Measurements from ENCODE around the gene ADAMTS18. TPM values are rescaled to one million over a fixed set of nuclear protein-coding genes. Genes with fewer than 3 reads are reported as not detected.

The ADAMTS18 gene
- polyA plus RNA-seq, 1 donor, result 3.3 TPM

DNA sequence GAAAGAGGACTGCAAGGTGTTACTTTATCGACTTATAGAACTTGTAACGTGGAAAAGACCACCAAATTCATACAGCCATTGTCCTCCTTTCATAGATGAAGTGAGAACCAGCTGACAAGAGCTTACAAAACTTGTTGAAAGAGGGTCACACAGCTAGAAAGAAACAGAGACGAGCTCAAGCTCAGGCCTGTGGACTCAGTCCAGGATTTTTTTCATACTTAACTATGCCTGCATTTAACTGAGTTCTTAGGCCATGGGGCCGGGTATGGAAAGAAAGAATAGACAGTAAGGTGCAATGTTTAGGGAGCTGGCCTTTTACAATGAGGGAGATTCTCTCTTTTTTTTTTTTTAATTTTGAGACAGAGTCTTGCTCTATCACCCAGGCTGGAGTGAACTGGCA is 106.1 kb downstream of the ADAMTS18 start:
- DNase-seq, result no peak

- DNase-seq, result no peak
Measured at GRCh38 chr16:77328274-77328673, 106.6 kb downstream of the ADAMTS18 start.

GRCh38 chr16:77327717-77328116 is 107.1 kb downstream of the ADAMTS18 start:
- DNase-seq, result no peak

DNA sequence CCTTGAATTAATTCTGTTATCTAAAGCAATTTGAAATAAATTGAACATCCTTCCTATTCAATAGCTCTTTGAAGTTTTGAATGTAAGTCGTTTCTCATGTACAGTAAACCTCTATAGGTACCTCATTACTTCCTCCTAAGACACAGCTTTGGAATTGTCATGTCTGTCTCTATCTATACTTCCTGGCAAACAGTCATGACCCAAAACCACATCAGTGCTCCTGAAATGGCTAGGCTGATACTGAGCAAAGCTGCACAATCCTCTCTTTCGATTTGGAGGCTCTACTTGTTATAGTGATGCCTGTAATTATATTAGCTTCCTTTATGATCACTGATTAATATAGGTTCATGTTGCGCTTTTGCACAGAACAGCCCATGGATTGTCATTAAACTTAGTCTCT is 110.1 kb downstream of the ADAMTS18 start:
- DNase-seq, result no peak

DNA sequence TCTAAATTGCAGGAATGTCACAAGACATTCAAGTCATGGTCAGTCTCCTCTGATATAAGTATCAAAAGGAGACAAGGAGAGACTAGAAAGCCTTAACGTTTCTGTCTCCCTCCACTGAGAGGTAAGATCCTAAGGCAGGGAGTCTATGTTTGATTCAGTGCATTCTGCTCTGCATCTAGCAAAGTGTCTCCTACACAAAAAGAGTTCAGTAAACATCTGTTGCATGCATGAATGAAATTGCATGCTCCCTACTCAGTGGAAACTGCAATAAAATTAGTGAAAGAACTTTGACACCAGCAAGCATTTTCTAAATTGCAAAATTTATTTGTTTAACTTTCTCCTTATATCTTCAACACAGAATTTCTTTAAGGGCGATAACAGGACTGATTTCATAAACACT is 111.1 kb downstream of the ADAMTS18 start:
- no peak for DNase-seq

GRCh38 chr16:77322757-77323156 is 112.1 kb downstream of the ADAMTS18 start:
- no peak for DNase-seq

DNA sequence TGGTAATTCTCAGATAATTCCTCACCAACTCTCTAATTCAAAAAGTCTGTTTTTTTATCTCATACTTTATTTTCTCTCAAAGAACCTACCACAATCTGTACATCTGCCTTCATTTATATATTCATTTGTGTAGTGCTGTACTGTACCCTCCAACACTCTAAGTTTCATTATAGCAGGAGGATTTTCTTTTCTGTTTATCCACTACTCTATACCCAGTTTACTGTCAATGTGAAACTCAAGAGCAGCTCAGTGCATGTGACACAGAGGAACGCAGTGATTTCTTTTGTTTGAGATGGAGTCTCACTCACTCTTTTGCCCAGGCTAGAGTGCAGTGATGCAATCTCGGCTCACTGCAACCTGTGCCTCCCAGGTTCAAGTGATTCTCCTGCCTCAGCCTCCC is 117.8 kb downstream of the ADAMTS18 start:
- no peak for DNase-seq

DNA sequence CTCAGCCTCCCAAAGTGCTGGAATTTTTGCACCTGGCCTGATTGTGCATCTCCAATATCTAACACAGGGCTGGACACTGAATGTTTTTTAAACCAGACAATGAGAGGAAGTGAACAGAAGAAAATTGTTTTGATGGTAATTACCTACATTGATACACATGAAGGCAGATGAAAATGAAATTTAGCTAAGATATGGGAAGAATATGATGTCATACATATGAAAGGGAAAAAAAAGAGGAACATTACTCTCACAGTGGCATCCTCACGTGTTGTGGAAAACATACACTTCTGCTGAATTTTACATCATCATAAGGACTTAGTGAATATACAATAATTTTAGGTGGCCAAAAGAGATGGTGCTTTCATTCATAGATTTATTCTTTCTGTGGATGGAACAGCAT is 124.0 kb downstream of the ADAMTS18 start:
- no peak for DNase-seq

DNA sequence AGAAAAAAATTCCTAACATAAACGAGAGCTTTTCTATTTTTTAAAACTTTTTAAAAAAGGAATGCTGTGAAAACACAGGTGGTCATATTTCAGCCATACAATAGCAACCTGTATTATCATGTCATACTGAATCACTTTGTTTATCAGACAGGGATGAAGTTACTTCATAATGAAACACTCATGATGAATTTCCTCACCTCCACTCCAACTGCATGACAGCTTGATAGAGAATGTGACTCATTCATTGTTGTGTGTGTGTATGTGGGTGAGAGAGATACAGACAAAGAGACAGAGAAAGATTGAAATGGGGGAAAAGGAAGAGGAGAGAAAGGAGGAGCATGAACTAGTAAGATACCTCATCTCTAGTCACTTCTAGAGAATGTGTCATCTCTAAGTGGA is 126.7 kb downstream of the ADAMTS18 start:
- DNase-seq, result no peak

- DNase-seq, result no peak
Measured at GRCh38 chr16:77307426-77308162, 127.2 kb downstream of the ADAMTS18 start.

GRCh38 chr16:77306075-77306474 is 128.8 kb downstream of the ADAMTS18 start:
- no peak for DNase-seq

GRCh38 chr16:77304877-77305276 is 130.0 kb downstream of the ADAMTS18 start:
- no peak for DNase-seq

DNA sequence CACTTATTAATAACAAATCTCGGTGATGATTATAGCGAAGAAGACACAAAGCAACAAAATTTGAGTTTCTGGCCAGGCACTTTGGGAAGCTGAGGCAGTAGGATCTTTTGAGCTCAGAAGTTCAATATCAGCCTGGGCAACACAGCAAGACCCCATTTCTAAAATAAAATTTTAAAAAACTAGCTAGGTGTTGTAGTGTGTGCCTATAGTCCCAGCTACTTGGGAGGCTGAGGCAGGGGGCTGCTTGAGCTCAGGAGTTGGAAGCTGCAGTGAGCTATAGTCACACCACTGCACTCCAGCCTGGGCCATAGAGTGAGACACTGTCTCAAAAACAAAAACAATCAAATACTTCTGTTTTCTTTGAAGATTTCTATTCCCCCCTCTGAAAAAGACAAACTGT is 130.7 kb downstream of the ADAMTS18 start:
- no peak for DNase-seq

DNA sequence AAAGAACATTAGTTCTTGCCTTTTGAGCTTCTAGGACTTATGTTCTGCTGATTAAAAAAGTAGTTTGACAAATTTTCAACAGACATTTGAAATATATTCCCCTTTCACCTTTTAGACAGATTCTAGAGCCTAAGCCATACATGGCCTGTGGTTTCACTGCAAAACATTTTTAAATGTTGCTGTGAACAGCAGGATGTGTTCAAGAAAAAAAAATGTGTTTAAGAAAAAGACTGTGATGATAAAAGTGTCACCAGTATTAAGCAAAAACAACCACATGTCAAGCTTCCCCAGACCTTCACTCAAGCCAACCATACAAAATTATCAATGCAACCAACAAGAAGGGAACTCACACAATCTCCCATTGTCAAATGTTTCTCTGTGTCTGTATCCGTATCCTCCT is 132.2 kb downstream of the ADAMTS18 start:
- DNase-seq, result no peak

DNA sequence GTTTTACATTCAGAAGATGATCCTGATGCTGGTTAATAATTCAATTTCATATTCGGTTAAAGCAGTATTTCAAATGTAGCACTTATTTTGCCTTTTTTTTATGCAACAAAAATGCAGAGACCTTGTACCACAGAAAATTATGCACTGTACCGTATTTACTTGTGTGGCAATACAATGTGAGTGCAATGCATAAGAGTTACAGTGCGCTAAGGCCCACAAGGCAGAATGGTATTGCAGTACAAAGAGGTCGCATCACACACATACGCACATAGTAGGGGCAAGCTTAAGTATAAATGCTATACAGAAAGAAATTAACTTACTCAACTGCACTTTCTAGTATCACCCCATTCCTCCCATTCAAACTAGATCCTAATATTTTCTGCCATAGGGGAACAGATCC is 132.6 kb downstream of the ADAMTS18 start:
- no peak for DNase-seq

- no peak for DNase-seq
Measured at GRCh38 chr16:77300256-77300655, 134.6 kb downstream of the ADAMTS18 start.

- DNase-seq, result no peak
Measured at GRCh38 chr16:77299395-77299794, 135.4 kb downstream of the ADAMTS18 start.

DNA sequence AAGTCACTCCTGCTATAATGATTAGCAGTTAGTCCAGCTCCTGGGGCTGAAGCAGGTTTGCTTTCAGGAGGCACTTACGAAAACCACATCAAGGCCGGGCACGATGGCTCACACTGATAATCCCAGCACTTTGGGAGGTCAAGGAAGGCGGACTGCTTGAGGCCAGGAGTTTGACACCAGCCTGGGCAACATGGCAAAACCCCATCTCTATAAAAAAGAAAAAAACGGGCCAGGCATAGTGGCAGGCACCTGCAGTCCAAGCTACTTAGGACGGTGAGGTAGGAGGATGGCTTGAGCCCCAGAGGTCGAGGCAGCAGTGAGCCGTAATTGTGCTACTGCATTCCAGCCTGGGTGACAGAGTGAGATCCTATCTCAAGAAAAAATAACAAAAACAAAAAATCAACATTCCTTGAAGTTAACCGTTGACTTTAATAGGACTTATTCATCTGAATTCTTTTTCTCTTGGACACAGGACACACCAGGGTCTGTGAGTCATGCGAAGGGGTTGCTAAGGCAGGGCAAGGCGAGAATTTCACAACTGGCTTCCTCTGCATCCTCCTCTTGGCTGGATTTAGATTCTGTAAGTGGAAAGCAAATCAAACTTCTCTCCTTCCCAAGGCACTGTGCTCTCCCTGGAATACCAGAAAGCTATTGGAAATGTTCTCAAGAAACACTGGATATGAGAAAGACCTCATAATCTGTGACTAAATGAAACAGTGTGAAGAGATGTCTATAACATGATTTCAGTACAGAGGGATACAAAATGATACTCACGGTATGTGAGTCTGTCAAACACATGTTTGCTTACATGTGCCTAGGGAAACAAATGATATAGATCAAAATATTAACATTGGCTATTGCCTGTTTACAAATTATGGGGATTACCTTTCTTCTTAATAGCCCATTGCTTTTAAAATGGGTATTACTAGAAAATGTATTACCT is 136.1 kb downstream of the ADAMTS18 start:
- no peak for DNase-seq

GRCh38 chr16:77297996-77298395 is 136.8 kb downstream of the ADAMTS18 start:
- no peak for DNase-seq

- no peak for DNase-seq
Measured at GRCh38 chr16:77295896-77296295, 138.9 kb downstream of the ADAMTS18 start.

- DNase-seq, result no peak
Measured at GRCh38 chr16:77290451-77291115, 144.3 kb downstream of the ADAMTS18 start.

- DNase-seq, result no peak
Measured at GRCh38 chr16:77289331-77289809, 145.5 kb downstream of the ADAMTS18 start.

GRCh38 chr16:77288222-77288621 is 146.6 kb downstream of the ADAMTS18 start:
- DNase-seq, result no peak
